Neural cell (in vitro differentiated cells): ENCODE data around the gene FBXL2.

ENCODE experiments used
- CTCF ChIP-seq: fragments of 450-650 bp; IDR thresholded peaks from 2 replicates; pipeline ENCODE4 v1.5.1; 2014; ENCODE audit warnings: antibody characterized with exemption, mild to moderate bottlenecking, moderate library complexity; ENCODE audit not compliant: poor library complexity, severe bottlenecking
- EP300 ChIP-seq: fragments of 450-650 bp; conservative IDR thresholded peaks from 2 replicates; pipeline ENCODE4 v1.6.1; 2014; ENCODE audit warnings: antibody characterized with exemption, mild to moderate bottlenecking, moderate library complexity; ENCODE audit not compliant: poor library complexity, severe bottlenecking
- EZH2 ChIP-seq: fragments of 200-600, 300-800 bp; shearing (Covaris generic), sonication (generic); IDR thresholded peaks from 2 replicates; pipeline ENCODE4 v1.6.1; 2014; ENCODE audit warnings: antibody characterized with exemption, low read length, borderline replicate concordance, mild to moderate bottlenecking; ENCODE audit not compliant: insufficient read depth, poor library complexity, severe bottlenecking
- RAD21 ChIP-seq: fragments of 450-650 bp; conservative IDR thresholded peaks from 2 replicates; pipeline ENCODE4 v1.6.1; 2014; ENCODE audit warnings: antibody characterized with exemption, mild to moderate bottlenecking, moderate library complexity
- REST ChIP-seq: IDR thresholded peaks from 2 replicates; pipeline ENCODE4 v1.6.1; 2012; ENCODE audit warnings: borderline replicate concordance

DNA sequence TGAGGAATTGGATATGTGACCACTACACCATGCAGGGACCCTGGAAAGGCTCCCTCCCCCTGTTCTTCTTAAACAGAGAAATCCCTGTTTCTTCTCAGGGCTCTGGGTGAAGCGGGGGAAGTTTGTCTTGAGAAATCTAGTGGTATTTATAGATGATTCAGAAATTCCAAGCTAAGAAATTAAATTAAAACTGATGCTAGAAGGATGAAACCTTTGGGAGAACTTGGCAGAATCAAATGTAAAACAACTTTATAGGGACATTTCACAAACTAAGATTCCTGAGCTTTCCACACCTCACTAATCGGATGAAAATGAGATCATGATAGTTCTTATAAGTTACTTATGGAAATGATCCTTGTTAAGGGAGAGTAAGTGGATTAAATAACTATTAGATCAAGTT is 54.2 kb downstream of the FBXL2 start:
- no peak for TF ChIP-seq CTCF
- TF ChIP-seq RAD21 = no peak
- no peak for TF ChIP-seq EZH2
- no peak for TF ChIP-seq EP300
- TF ChIP-seq REST = no peak
